Measurements from ENCODE around the gene STUB1.
"Not testable (repeated sequence)": the region's sequence is repeated elsewhere in the genome, so short reads cannot be mapped to it uniquely, and the experiment has no call there.

The STUB1 gene

GRCh38 chr16:686459-687260 is 6.5 kb downstream of the STUB1 start:
- DNase-seq (ENCODE audit: low read depth), result no peak
- no peak overlapping the region for H3K4me3 ChIP-seq (ENCODE audit: low read length)
- TF ChIP-seq, protein P1, sequence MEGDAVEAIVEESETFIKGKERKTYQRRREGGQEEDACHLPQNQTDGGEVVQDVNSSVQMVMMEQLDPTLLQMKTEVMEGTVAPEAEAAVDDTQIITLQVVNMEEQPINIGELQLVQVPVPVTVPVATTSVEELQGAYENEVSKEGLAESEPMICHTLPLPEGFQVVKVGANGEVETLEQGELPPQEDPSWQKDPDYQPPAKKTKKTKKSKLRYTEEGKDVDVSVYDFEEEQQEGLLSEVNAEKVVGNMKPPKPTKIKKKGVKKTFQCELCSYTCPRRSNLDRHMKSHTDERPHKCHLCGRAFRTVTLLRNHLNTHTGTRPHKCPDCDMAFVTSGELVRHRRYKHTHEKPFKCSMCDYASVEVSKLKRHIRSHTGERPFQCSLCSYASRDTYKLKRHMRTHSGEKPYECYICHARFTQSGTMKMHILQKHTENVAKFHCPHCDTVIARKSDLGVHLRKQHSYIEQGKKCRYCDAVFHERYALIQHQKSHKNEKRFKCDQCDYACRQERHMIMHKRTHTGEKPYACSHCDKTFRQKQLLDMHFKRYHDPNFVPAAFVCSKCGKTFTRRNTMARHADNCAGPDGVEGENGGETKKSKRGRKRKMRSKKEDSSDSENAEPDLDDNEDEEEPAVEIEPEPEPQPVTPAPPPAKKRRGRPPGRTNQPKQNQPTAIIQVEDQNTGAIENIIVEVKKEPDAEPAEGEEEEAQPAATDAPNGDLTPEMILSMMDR (conservative IDR thresholded peaks at IDR 0.05; ENCODE audit: low read length), result no peak

DNA sequence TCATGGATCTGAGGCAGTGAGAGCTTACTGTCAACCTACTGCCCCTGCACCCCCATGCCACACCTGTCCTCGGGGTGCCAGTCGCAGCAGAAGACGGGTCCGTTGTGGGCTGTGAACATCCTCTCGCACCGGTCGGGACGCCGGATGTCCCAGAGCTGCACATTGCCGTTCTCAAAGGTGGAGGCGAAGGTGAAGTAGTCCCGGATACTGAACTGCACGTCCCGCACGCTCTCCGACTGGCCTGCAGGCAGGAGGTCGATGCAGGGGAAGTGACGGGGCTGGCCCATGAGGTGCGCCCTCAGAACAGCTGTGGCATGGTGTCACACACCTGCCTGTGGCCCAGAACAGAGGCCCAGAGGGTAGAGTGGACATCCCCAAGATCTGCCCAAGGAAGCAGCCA is 7.3 kb downstream of the STUB1 start:
- DNase-seq (ENCODE audit: low read depth), result no peak
- H3K4me3 ChIP-seq (ENCODE audit: low read length), result no peak overlapping the region
- TF ChIP-seq, protein P1 (conservative IDR thresholded peaks at IDR 0.05; ENCODE audit: low read length), result no peak

DNA sequence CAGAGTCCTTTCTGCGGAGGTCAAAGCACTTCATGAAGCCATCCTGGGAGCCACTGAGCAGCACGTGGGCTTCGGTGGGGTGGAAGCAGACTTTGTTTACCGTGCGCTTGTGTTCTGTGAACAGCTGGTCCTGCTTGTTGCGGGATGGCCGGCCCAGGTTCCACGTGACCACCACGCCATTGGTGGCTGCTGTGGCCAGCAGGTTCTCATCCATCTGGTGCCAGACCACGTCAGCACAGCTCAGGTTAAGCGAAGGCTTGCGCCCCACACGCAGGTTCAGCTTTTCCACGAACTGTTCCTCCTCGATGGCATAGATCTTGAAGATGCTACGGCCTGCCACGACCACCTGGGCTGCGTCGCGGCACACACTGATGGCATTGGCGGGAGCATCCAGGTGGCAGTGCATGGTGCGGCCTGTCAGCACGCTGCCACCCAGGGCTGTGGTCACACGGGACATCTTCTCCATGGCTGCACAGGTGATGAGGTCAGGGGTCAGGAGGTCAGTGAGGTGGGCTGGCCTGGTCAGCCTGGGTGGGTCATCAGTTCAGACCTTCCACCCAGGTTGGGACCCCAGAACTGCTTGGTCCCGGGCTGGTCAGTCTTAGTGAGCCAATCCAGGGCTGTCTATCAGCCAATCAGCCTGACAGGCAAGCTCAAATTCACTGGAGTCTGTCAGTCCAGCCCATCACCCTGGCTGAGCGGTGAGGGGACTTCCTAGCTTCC is 9.1 kb downstream of the STUB1 start:
- TF ChIP-seq, protein P1 (conservative IDR thresholded peaks at IDR 0.05; ENCODE audit: low read length), result no peak
- no peak for DNase-seq (ENCODE audit: low read depth)
- H3K4me3 ChIP-seq (ENCODE audit: low read length), result peak overlapping the region; percentile 85

GRCh38 chr16:691242-691641 is 11.0 kb downstream of the STUB1 start:
- not testable (repeated sequence) for DNase-seq (ENCODE audit: low read depth); H3K4me3 ChIP-seq (ENCODE audit: low read length)

DNA sequence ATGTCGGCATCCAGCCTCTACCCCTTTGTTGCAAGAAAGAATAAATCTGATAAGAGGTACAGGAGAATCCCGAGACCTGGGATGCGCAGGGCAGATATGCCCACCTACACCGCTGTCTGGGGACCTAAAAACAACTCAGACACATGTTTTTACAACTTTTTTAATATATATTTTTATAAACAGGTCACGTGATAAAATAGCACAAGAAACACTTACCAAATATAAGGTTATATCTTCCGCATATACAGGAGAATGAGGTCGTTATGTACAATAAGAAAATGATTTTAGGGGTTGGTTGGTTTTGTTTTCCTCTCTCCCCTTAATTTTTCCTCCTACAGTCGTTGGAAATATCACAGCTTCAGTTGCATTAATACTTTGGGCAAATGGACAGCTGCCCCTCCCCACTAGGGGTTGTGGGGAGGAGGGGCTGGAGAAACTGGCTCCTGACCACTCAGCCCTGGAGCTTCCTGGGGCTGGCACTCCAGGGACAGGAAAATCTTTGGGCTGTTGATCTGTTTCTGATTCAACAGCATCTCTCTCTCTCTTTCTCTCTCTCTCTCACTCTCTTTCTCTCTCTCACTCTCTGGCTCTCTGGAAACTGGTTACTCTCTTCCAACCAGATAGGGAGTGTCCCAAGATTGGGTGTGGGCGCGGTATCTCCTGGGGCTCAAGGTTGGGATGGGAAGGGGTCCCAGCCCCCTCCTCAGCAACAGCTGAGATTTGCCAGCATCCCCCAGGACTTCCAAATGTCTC is 12.3 kb downstream of the STUB1 start:
- no peak overlapping the region for H3K4me3 ChIP-seq (ENCODE audit: low read length)
- no peak for DNase-seq (ENCODE audit: low read depth)
- TF ChIP-seq, protein P1 (conservative IDR thresholded peaks at IDR 0.05; ENCODE audit: low read length), result no peak

DNA sequence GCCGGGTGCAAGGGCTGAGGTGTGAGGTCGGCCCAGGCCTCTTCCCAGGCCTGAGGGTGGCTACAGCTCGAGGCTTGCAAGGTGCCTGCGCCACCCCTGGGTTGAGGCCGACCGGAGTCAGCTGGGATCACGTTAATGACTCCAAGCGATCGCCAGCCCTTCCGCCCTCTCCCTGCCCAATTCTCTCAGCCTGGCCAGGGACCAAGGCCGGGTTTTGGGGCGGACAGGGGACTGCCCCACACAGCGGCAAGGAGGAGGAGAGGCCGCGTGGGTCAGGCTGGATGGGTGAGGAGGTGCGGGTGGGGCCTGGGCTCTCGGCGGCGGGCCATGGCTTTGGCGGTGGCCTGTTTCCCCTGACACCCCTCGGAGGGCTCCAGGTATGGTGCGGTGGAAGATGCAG is 13.2 kb downstream of the STUB1 start:
- H3K4me3 ChIP-seq (ENCODE audit: low read length), result no peak overlapping the region
- TF ChIP-seq, protein P1 (conservative IDR thresholded peaks at IDR 0.05; ENCODE audit: low read length), result no peak
- DNase-seq (ENCODE audit: low read depth), result no peak

- H3K4me3 ChIP-seq (ENCODE audit: low read length), result no peak overlapping the region
- TF ChIP-seq, protein P1 (conservative IDR thresholded peaks at IDR 0.05; ENCODE audit: low read length), result no peak
Measured at GRCh38 chr16:693766-694165, 13.6 kb downstream of the STUB1 start.

More at GRCh38 chr16:693766-694165, 13.6 kb downstream of the STUB1 start:
- DNase-seq (ENCODE audit: low read depth), result no peak

Measured in AG10803 (cell line).